HUDEP-2 (cell line): ENCODE data around the gene SLC41A3.
"Not testable (repeated sequence)": the region's sequence is repeated elsewhere in the genome, so short reads cannot be mapped to it uniquely, and the experiment has no call there.

ENCODE experiments used
- DNase-seq, 76 experiments: peaks; one replicate each; lab custom pipeline; 2025; ENCODE audit not compliant: unreplicated experiment in 76 of 76; lab: John Stamatoyannopoulos, UW

Gene SLC41A3

DNA sequence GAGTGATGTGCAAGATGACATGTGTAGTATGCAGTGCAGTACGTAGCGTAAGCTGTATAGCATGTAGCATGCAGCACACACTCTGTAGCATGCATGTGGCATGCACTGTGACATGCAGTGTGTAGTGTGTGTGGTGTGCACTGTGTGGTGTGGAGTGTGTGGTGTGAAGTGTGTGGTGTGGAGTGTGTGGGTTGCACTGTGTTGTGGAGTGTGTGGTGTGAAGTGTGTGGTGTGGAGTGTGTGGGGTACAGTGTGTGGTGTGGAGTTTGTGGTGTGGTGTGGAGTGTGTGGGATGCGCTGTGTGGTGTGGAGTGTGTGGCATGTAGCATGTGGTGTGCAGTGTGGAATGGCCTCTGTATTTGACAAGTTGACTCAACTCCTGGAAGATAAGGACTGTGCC is 75.7 kb downstream of the SLC41A3 start:
- no peak for DNase-seq

DNA sequence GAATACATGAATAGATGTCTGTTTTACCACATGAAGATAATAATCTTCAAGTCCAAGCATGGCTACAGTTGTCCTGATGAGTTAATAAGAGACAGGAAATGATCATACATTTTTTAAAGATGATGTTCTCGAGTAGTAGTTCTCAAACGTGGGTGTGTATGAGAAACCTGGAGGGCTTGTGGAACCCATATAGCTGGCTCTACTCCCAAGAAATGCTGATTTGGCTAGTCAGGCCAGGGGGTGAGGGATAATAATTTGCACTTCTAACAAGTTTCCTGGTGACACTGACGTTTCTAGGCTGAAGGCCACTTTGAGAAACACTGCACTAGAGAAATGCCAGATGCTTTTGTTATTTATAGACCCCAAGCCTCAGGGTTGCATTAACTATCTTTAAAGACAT is 78.0 kb downstream of the SLC41A3 start:
- DNase-seq, result no peak

DNA sequence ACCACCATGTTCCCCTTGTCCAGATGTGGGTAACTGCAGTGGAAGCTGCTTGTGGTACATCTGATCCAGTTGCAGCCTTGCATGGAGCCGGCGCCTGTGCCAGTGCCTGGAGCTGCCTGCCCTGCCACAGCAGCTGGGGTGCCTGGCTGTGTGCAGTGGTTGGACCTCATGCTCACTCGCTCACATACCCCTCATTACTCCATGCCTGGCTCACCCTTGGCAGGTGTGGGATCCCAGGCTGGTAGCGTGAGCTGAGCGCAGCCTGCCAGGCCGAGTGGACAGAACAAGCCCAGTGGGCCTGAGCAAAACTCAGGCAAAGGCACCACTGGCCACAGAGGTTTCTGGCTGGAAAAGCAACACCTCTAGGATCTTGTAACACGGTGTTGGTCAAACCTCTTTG is 79.2 kb downstream of the SLC41A3 start:
- no peak for DNase-seq

DNA sequence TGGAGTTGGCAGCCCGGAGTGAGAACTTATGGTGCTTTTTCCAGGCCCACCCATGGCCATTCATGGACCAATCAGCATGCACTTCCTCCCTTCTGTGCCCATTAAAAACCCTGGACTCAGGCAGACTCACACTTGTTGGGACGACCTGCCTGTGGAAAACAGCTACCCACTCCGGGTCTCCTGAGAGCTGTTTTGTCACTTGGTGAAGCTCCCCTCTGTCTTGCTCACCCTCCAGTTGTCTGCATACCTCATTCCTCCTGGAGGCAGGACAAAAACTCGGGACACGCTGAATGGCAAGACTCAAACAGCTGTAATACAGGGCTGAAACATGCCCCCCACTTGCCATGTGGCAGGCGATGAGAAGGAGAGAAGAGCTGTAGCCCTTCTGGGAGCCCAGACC is 79.7 kb downstream of the SLC41A3 start:
- no peak for DNase-seq

DNA sequence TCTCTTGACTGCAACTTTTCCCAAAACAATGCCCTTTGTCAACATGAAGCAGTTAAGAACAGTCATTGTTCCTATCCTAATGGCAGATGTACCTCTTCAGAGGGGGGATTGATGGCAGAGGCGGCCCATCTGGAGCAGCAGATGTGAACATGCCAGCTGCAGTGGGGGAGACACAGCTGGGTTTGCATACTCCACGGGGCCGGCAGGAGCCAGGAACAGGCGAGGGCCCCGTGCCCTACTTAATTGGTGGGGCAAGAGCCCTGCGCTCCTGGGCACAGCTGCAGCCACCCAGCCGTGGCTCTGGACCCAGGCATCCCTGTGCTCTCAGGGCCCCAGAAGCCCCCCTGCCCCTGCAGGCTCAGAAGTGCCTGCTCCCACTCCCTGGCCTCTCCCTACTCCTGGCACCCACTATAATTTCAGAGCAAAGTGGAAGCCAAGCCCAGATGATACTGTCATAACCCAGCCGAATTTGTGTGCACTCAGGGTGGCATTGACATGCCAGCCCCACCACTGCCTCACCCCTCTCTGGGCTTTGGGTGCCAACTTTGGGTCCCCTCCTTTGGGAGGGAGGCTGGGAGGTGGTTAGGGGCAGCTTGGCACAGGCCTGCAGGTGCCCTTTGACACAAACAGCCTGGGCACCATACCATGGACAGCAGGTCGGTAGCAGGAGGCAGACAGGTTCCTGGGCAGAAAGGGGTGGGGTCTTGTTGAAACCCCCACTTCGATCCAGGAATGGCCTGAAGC is 80.3 kb downstream of the SLC41A3 start:
- no peak for DNase-seq

DNA sequence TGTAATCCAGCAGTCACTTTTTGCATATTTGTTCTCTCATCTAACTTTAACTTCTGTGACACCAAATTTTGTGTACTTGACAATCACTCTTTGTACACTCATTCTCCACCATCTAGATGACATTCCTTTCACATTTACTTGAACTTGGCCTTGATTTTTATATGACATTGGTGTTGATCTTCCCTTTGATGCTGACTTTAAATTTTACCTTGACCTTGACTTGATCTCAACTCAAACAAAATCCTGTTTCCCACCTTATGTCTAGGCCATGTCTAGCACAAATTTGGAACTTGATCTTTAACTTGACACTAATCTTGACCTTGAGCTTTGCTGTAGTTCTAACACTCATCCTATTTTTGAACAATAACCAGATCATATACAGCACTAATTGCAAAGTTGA is 81.7 kb downstream of the SLC41A3 start:
- DNase-seq, result no peak

DNA sequence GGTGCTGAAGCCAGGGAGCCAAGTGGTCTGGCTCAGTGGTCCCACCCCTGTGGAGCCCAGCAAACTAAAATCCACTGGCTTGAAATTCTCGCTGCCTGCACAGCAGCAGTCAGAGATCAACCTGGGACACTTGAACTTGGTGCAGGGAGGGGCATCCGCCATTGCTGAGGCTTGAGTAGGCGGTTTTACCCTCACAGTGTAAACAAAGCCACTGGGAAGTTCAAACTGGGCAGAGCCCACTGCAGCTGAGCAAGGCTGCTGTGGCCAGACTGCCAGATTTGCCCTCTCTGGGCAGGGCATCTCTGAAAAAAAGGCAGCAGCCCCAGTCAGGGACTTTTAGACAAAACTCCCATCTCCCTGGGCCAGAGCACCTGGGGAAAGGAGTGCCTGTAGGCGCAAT is 87.2 kb downstream of the SLC41A3 start:
- DNase-seq, result not testable (repeated sequence)

DNA sequence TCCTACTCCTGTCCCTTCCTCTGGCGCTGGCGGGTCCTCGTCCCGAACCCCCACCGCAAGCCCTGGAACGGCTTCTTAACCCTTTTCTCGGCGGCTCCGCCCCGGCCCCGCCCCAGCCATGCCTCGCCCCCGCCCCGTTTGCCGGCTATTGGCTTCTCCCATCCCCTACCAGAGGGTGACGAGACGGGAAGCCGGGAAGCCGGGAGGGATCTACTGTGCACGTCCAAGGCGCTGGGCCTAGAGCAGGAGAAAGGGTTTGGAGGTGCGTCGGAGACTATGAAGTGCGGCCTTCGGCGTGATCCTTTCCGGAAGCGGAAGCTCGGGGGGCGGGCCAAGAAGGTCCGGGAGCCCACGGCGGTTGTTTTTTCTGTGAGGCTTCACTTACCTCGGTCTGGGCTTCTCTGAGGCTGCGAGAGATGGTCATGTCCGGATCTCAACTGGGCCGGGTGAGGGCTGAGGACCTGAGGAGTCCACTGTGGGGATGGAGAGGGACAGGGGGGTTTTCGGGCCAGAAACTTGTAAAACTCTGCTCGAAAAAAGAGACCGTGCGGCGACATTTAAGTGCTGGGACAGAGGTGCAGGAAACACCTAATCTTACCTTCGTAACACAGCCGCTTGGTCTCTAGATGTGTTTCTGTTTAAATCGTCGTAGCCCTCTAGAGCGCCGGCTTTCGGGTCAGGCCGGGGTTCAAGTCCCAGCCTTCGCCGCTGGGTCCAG is 93.5 kb downstream of the SLC41A3 start:
- DNase-seq, result peak in 66 of 76 experiments; percentile 7 to 90 (median 48)

DNA sequence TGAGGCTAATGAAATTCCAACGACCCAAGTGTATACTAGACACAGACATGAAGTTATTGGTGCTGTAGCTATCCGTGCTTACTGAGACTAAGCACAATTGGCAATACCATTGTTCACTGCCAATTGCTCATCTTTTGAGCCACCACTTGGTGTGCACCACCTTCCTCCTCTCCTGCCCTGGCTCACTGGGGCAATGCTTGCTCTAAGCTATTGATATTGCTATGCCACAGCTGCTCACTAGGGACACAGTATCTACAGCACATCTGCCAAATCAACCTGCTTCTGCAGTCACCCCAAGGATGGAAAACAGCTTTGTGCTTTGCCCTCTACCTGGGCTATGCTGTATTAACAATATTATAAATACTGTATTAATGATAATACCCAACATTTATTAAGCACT is 99.0 kb downstream of the SLC41A3 start:
- not testable (repeated sequence) for DNase-seq

DNA sequence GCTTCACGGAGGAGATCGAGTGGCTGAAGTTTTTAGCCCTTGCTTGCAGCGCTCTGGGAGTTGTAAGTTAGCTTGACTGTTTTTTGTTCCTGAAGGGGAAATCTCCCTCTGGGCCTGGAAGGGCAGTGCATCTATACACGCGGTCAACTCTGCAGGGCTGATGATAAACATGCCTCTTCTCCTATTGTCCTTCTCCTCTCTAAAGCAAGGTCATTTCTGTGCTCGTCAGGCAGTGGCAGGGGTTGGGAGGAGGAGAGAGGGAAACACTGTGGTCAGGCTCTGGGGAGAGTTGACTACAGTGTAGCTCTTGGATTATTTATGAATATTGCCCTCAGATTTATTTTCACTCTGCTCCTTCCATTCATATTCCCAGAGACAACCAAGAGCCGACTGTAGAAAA is 106.8 kb downstream of the SLC41A3 start:
- DNase-seq, result not testable (repeated sequence)

DNA sequence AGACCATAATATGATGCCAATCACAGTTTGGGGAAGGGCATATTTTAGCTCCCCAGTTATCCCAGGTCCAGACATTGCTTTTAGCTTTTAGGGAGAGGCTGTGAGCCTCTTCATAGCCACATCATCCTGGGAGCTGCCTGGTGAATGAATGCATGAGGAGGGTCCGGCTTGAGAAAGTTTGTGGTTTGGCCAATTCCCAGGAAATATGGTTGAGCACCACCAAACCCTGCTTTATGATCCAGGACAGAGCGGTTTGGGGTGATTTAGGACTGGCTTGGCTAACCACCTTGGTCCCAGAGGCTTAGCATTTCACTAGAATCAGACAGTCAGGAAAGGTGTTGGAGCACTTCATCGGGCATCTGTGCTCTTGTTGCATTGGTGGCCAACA is 107.9 kb downstream of the SLC41A3 start:
- not testable (repeated sequence) for DNase-seq

DNA sequence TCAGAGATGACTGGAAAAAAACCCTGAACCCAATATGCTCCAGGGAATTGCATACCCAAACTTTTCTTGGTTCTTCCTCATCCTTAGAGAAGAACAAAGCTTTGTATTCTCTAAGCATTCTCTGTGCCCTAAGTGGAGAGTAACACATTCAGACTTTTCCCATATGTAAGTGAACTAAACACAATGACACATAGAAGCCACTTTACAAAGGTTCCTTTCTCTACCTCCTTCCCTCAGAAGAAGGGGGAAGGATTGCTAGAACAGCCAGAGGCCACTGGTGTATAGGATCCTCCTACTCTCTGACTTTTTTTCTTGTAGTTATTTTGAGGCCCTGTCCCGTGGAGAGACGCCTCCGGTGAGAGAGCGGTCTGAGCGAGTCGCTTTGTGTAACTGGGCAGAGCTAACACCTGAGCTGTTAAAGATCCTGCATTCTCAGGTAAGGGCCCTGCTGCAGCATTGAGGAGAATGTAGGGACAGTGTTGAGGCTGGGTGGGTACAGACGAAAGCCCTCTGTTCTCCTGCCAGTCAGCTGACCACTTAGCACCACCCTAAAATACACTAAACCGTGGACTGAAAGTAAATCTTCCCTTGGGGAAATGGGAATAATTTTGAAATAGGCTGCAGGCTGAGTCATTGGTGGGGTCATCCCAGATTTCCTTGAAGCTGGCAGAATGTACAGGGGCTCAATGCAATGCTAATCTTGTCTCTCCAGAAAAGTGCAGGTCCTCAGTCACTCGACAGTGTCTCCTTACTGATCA is 108.5 kb downstream of the SLC41A3 start:
- not testable (repeated sequence) for DNase-seq

DNA sequence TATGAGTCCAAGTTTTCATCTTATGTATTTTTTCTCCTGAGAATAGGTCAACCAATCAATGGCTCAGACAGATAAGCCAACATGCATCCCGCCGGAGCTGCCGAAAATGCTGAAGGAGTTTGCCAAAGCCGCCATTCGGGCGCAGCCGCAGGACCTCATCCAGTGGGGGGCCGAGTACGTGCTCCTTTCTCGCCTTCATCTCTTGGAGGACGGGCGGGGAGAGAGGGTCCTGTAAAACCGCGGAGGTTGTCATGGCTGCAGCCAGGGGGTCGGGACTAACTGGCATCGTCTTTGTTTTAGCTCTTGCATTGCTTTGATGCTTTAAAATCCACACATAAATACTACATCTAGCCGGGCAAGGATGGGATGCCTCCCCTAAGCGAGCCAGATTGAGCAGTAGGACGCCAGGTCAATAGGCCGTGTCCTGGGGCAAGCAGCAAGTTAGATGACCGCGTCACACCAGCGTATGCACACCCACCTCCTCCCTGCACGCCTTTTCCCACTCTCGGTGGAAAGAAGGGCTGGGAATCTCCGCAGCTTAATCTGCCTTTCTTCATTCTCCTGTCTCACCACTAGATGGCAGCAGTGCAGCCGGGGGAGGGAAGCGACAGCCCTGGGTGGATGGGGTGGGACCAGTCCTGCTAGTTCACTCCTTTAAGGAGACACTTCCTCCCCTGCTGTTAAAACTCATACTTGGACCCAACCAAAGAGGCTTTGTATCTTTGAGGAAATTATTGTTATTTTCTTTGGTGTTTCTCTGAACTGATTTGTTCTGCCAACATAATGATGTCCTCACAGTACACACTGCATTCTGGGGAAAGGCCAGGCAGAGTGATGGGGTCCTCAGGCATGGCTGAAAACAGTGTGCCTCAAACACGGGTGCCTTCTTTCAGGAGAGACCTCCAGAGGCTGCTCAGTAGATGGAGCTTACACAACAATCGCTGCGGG is 111.7 kb downstream of the SLC41A3 start:
- DNase-seq, result peak in 19 of 76 experiments; percentile 1 to 29 (median 6)

DNA sequence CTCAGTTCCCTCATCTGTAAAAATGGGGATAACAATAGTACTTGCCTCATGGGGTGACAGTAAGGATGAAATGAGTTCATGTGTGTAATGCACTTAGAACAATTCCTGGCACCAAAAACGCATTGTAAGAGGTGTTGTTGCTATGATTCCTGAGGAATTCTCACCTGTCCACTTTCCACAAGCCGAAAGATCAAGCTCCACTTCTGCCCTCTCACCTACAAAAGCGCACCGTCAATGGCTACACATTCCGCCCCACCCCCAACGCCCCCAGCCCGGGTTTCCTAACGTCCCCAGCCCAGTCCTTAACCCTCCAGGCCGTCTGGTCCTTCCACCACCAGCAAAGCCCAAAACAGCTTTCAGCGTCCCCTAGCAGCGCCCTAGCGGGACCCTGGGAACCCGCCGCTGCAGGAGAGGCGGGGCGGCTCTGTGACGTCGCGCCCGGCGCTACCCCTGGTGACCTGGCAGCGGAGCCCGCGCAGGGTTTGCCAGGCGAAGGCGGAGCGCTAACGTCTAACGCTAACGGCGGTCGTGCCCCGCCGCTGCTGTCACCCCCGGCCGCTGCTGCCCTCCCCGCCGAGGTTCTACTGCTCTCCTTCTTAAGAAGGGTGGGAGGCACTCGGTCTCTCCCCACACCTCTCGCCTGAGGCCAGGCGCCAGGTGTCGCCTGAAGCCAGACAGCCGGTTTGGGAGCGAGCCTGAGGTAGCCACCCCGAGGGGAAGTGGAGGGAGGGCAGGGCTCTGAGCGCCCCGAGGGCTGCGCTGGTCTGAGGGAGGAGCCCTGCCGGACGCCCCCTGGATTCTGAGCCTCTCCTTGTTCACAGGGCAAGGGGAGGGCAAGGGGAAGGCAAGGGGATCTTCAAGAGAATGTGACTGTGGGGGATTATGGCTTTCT is 115.0 kb downstream of the SLC41A3 start, which contains the start of gene ROPN1B:
Gene ROPN1B, plus strand, starts transcription at position 478 of the 892 bp plus-strand sequence. CDS start 2,877 bp downstream, outside the sequence.
- DNase-seq, result not testable (repeated sequence)

DNA sequence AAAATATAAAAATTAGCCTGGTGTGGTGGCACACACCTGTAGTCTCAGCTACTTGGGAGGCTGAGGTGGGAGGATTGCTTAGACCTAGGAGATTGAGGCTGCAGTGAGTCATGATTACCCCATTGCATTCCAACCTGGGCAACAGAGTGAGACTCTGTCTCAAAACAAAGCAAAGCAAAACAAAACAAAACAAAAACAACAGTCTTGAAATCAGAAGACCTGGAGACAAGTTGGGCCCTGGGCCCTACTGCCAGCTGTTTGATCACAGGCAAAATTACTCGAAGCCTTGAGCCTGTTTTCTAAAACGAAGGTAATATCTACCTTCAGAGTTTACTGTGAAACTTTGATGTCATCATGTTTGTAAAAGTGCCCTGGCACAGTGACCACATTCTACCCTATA is 115.8 kb downstream of the SLC41A3 start:
- DNase-seq, result not testable (repeated sequence)

DNA sequence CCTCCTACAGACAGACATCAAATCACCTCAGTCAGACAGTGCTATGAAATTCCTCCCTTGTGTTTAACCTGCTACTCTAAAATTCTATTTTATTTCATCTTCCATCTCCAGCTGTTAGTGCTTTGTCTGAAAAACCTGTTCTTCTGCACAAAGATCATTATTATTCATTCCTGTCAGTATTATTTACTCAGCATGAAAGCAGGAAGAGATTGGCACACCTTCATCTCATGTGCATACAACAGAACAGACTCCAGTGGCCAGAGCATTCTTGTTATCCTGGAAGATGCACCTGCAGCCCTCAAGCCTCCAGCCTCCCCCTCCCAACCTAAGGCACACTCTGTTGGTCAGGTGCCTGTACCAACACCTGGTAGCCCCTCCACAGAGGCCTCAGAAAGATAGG is 116.8 kb downstream of the SLC41A3 start:
- no peak for DNase-seq

DNA sequence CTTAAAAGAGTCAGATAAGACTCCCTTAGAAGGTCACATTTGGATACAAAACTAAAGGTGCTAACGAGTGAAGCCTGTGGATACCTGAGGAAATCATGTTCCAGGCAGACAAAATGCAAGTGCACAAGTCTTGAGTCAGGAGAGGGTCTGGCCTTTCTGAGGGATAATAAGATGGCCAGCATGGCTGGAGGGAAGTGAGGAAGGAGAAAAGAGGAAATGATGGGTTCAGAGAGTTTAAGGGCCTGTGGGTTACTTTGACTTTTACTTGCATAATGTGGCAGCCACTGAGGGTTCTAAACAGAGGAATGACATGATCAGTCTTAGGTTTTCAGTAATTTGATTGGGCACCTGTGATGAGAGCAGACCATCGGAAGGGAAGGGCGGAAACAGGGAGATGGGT is 118.4 kb downstream of the SLC41A3 start:
- no peak for DNase-seq

DNA sequence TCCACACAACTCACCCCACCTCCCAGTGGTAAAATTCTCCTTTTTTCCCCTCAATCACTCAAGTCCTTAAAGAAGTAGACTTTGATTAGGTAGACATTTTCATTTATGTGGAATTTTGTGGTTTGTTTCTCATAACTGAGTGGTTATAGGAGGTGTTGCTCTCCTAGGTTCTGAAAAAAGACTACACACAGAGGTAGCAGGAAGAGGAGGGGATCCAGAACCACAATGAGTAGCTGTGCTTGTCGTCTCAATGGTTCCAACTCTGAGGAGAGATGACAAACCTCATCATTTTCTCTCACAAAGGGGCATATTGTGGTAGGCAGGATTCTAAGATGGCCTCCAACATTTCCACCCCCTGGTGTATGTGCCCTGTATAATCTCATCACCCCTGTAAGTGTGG is 120.1 kb downstream of the SLC41A3 start:
- not testable (repeated sequence) for DNase-seq

DNA sequence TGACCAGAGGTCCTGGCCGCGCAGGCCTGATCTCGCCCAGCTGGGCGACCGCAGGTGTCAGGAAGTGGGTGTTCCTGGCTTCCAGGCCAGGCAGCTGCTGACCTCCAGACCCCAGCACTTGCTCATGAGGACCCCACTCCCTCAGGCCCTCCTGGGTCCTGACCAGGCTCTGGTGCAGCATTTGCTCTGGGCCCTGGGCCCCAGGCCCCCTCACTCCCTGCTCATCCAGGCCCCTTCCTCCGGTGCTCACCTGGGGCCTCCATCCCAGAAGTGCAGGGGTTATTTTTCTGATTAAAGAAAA is 122.7 kb downstream of the SLC41A3 start:
- no peak for DNase-seq
